Fibroblast of skin of right quadriceps (primary cell): ENCODE measurements around the gene SLC18B1.
"Not testable (repeated sequence)": the region's sequence is repeated elsewhere in the genome, so short reads cannot be mapped to it uniquely, and the experiment has no call there.

Source experiments
- DNase-seq: peaks from one replicate; pipeline ENCODE4 v3.0.0-alpha.2; 2013

Gene SLC18B1

GRCh38 chr6:132798869-132799538 is 567 bp upstream of the SLC18B1 start:
- peak; percentile 45 for DNase-seq

GRCh38 chr6:132795461-132795860 is 3.0 kb downstream of the SLC18B1 start:
- DNase-seq: no peak

- DNase-seq: no peak
Measured at GRCh38 chr6:132792510-132792909, 5.9 kb downstream of the SLC18B1 start.

GRCh38 chr6:132790450-132790849 is 8.0 kb downstream of the SLC18B1 start:
- DNase-seq: no peak

- DNase-seq: no peak
Measured at GRCh38 chr6:132789396-132789776, 9.1 kb downstream of the SLC18B1 start.

GRCh38 chr6:132788658-132789395 is 9.6 kb downstream of the SLC18B1 start:
- DNase-seq: no peak

- DNase-seq: no peak
Measured at GRCh38 chr6:132785936-132786335, 12.5 kb downstream of the SLC18B1 start.

- DNase-seq: no peak
Measured at GRCh38 chr6:132780770-132781371, 17.6 kb downstream of the SLC18B1 start.

GRCh38 chr6:132777881-132778280 is 20.6 kb downstream of the SLC18B1 start:
- not testable (repeated sequence) for DNase-seq

- DNase-seq: no peak
Measured at GRCh38 chr6:132768051-132768517, 30.4 kb downstream of the SLC18B1 start.

- no peak for DNase-seq
Measured at GRCh38 chr6:132765560-132765959, 32.9 kb downstream of the SLC18B1 start.

GRCh38 chr6:132764370-132764769 is 34.1 kb downstream of the SLC18B1 start:
- DNase-seq: peak; percentile 81

GRCh38 chr6:132763269-132763668 is 35.2 kb downstream of the SLC18B1 start:
- DNase-seq: no peak

GRCh38 chr6:132760256-132760655 is 38.2 kb downstream of the SLC18B1 start:
- no peak for DNase-seq

- DNase-seq: no peak
Measured at GRCh38 chr6:132758689-132759088, 39.7 kb downstream of the SLC18B1 start.

GRCh38 chr6:132752255-132752654 is 46.2 kb downstream of the SLC18B1 start:
- DNase-seq: no peak

GRCh38 chr6:132751828-132752227 is 46.6 kb downstream of the SLC18B1 start:
- DNase-seq: no peak

GRCh38 chr6:132751306-132751705 is 47.1 kb downstream of the SLC18B1 start:
- DNase-seq: no peak

GRCh38 chr6:132750455-132751248 is 47.8 kb downstream of the SLC18B1 start:
- DNase-seq: no peak

GRCh38 chr6:132749111-132749510 is 49.3 kb downstream of the SLC18B1 start:
- peak; percentile 27 for DNase-seq

- no peak for DNase-seq
Measured at GRCh38 chr6:132748446-132748845, 50.0 kb downstream of the SLC18B1 start.

GRCh38 chr6:132746048-132746447 is 52.4 kb downstream of the SLC18B1 start:
- no peak for DNase-seq

GRCh38 chr6:132742495-132742894 is 55.9 kb downstream of the SLC18B1 start:
- DNase-seq: no peak
